PFSK-1 (cell line): ENCODE measurements around the gene CREB3L2.

Experiments
- POLR2AphosphoS5 ChIP-seq: IDR thresholded peaks from 2 replicates; pipeline ENCODE4 v1.6.1; 2012; ENCODE audit warnings: low read depth, mild to moderate bottlenecking, control low read depth, low read length, moderate library complexity
- TF ChIP-seq, protein P1 (sequence below), 2 experiments: IDR thresholded peaks; 2 replicates each; pipeline versions ENCODE4 v1.6.1 to v1.8.0; 2011 to 2012; ENCODE audit warnings: low read depth in 2 of 2, low read length in 2 of 2, control low read depth in 1 of 2, inconsistent platforms in 1 of 2, mild to moderate bottlenecking in 1 of 2, moderate library complexity in 1 of 2; ENCODE audit not compliant: insufficient read depth in 1 of 2

DNA sequence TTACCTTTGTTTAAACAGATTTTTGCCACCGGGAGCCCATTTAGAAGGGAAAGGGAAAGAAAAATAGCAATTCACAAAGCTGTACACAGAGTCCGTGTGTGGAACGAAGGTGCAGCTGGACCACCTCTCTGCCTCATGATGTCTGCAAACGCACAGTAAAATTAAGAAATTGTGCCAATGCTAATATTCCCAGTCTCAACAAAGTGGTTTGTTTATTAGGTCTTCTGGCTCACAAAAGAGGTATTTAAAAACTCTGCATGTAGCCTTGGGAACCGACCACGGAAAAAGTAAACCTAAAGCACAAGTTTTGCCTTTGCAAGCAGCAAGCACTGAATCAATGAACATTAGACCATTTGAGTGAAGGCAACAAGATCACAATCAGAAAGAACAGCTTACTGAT is 57.7 kb downstream of the CREB3L2 start:
- TF ChIP-seq, protein P1, sequence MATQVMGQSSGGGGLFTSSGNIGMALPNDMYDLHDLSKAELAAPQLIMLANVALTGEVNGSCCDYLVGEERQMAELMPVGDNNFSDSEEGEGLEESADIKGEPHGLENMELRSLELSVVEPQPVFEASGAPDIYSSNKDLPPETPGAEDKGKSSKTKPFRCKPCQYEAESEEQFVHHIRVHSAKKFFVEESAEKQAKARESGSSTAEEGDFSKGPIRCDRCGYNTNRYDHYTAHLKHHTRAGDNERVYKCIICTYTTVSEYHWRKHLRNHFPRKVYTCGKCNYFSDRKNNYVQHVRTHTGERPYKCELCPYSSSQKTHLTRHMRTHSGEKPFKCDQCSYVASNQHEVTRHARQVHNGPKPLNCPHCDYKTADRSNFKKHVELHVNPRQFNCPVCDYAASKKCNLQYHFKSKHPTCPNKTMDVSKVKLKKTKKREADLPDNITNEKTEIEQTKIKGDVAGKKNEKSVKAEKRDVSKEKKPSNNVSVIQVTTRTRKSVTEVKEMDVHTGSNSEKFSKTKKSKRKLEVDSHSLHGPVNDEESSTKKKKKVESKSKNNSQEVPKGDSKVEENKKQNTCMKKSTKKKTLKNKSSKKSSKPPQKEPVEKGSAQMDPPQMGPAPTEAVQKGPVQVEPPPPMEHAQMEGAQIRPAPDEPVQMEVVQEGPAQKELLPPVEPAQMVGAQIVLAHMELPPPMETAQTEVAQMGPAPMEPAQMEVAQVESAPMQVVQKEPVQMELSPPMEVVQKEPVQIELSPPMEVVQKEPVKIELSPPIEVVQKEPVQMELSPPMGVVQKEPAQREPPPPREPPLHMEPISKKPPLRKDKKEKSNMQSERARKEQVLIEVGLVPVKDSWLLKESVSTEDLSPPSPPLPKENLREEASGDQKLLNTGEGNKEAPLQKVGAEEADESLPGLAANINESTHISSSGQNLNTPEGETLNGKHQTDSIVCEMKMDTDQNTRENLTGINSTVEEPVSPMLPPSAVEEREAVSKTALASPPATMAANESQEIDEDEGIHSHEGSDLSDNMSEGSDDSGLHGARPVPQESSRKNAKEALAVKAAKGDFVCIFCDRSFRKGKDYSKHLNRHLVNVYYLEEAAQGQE (IDR thresholded peaks at IDR 0.05; ENCODE audit: insufficient read depth in 1 of 2, low read depth in 2 of 2, low read length in 2 of 2), result no peak
- no peak for TF ChIP-seq POLR2AphosphoS5
